CD4-positive, alpha-beta T cell treated with Interleukin-4 for 1 hour (primary cell): ENCODE measurements around the gene SRBD1.

Experiments used
- DNase-seq, 2 donors: peaks; one replicate each; pipeline ENCODE4 v3.0.0-alpha.2; 2020 to 2022

The SRBD1 gene

DNA sequence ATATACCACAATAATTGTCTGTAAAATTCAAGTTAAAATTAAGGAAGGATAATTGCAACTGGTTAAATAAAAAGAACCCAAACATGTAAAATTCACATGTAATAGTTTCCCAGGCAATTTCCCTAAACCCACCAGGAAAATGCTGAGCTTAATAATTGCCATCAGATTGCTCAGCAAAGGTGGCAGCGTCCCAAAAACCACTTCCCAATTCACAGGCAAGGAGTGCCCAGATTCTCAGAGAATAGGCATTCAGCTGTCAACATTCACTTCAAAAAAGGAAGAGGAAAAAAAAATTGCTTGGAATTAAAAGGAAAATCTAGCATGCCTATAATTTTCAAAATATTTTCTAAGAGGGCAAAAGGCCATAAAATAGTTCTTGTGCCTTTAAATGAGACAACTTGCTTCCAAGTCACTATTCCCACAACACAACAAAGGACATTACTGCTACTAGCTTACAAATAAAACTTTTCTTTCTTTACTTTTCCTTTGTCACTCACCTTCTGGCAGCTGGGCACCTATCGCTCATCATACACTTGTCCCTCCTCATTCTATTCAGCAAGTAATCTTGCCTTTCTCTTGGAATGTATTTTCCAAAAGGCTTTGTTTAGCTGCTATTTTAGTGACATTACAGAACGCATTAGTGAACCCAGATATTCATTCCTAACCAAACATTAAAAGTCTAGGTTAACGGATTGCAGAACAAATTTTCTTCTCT is 15.2 kb downstream of the SRBD1 start:
- no peak for DNase-seq

DNA sequence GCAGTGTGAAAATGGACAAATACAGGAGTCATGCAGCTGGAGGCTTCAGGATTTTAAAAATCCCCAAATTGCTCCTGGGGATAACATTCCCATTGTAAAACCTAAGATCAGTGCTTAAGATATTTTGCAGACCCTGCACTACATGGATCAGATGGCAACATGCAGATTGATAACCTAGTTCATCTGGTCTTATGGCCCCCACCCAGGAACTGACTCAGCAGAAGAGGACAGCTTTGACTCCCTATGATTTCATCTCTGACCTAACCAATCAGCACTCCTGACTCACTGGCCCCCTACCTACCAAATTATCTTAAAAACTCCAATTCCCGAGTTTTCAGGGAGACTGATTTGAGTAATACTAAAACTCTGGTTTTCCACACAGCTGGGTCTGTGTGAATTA is 20.0 kb downstream of the SRBD1 start:
- DNase-seq, result no peak

DNA sequence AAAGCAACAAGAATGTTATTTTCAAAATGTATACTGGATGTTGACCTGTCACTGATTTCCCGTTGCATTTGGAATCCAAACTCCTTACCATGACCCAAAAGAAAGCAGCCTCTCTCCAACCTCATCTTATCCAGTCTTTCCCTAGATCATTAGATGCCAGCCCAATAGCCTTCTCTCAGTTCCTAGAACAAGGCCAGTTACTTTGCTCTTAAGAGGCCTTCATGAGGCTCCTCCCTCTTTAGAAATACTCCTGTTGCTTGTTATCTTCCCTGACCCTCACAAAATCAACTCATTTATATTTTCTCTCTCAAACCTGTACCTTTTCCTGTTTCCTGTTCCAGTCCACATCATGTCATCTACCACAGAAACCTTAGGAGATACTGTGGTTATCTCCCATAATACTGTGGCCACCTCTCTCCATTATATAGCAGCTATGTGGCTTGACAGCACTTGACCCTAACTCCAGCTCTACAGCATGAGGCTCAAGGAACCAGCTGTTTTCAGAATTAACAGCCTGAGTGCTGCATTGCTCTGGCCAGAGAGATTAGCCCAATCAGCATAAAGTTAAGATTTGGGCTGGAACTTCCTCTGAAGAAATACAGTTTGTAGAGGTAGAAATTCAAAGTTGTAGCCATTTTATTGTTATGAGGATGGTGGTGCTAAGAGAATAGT is 22.8 kb downstream of the SRBD1 start:
- no peak for DNase-seq

DNA sequence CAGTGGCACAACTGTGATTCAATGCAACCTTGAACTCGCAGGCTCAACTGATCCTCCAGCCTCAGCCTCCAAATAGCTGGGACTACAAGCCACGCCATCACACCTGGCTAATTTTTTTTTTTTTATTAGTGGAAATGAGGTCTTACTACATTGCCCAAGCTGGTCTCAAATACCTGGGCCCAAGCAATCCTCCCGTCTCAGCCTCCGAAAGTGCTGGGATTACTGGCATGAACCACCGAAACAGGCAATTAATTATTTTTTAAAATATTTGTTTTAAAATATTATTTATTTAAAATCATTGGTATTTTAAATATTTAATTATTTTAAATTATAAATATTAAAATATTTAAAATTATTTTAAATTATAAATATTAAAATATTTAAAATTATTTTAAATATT is 24.5 kb downstream of the SRBD1 start:
- DNase-seq, result no peak

DNA sequence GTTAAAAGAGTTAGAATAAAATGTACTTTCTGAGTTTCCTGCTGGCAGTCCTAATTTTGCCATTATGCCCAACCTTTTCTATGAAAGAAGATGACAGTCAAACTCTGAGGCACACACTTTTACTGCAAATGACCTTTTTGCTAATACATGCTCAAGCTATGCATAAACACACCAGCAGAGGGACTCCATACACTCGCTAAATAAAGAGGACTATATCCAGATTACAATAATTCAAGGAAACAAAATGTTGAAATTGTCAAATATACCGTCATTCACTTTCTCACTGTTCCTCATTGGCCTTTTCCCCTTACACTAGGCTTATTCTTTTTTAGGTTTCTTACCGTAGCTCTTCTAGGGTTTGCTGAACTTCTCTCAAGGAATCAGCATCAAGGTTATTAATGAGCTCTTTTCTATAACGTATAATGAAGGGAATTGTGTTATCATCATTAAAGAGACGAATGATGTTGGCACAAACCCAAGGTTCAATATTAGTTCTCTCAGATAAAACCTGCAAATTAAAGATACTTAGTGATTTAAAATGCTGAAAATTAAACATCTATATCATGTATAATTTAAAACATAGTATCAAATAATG is 25.7 kb downstream of the SRBD1 start:
- peak in 1 of 2 donors; percentile 41 for DNase-seq

DNA sequence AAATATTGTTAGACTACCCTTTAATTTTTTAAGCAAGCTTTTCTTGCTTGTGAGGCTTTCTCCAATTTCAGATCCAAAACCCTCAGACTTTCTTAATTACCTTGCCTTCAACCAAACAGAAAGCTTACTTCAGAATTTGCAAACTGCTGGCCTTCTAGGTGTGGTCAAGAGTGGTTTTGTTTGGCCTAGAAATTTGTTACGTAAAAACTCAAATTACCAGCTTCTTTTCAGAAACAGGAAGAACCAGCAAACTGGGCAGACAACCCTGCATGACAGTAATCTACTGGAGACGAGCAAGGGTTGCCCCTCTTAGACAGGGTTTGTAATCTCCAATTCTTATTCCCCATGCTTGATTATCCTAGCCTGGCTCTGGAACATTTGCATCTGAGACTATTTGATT is 27.1 kb downstream of the SRBD1 start:
- no peak for DNase-seq

DNA sequence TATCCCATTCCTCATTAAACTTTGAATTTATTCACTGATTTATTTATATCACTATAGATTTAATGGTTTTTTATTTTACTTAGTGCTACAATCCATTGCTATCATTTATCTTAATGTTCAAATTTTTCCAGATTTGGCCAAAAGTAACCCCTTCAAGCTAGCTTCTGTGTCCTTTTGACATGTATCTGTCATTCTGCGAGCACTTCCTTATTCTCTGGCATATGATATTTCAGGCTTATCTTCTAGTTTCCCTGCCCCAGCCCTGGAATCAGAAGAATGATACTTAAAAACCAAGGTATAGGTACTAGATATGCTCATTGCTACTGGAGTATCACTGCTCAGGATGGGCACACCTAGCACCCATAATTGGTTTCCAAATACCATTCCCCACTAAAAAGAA is 28.5 kb downstream of the SRBD1 start:
- no peak for DNase-seq

DNA sequence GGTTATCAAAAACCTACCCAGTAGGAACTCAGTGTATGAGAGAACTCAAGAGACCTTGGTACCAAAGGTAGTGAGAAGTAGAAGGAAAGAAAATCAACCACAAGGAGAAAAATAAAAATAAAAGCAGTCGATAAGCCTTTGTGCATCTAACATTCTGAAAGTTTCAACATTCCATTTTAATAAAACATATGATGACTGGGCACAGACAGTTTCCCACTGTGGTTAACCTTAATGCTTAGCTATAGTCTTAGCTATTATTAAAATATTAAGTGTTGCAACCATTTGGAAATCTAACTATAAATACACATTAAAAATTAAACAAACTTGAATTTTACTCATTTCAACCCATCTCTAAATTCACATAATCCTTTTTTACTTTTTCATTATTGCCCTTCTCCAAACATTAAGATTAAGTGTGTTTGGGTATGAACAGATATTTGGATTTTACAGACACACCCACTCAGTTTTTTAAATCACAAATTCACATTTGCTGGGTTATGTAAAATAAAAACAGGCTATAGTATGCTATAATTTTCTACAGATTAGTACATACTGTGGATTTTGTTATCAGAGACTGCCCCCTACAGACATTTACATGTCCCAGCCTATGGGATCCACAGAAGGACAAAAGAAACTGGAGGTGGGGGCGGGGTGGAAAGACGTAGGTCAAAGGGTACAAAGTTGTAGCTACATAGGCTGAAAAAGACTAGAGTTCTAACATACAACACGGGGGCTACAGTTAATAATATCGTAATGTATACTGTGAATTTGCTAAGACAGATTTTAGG is 32.8 kb downstream of the SRBD1 start:
- peak; percentile 18 to 58 for DNase-seq

DNA sequence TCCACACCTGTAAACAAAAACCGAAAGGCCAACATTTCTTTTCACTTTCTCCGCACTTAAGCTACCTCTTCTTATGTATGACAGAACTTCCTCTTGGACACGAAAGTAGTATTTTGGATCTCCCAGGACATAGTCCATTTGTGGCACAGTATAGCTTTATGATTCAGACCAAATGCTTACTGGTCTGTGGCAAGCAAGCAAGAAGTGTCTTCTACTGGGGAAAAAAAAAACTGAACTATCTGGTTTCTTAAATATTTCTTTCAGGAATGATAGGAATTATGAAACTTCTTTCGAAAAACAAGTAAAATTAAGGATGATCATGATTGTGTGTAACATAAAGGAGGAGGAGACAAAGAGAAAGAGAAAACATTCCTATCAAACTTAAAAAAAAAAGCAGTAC is 33.6 kb downstream of the SRBD1 start:
- no peak for DNase-seq

DNA sequence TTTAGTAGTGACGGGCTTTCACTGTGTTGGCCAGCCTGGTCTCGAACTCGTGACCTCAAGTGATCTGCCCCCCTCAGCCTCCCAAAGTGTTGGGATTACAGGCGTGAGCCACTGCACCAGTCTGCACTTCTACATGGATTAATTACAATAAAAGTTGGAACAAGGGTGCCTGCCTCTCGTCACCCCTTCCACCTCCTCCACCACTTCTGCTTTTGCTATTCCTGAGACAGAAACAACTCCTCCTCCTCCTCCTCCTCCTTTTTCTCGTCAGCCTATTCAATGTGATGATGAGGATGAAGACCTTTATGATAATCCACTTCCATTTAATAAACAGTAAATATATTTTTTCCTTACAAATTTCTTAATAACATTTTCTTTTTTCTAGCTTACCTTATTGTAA is 35.2 kb downstream of the SRBD1 start:
- no peak for DNase-seq

DNA sequence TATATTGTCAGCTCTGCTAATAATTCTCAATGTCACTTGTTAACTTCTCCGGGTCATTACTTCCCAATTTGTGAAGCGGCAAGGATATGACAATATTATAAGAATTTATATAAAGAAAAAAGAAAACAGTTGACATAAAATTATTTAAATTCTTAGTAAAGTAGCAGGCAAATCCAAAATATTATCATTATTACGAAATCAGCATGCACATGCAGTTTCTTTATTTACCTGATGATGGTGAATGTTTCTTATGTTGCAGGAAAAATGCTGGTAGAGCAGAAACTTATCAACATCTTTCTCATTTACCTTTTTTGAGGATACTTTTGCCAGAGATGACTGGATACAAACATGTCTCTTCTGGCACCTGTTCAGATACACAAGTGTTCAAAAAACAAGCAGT is 38.1 kb downstream of the SRBD1 start:
- no peak for DNase-seq

DNA sequence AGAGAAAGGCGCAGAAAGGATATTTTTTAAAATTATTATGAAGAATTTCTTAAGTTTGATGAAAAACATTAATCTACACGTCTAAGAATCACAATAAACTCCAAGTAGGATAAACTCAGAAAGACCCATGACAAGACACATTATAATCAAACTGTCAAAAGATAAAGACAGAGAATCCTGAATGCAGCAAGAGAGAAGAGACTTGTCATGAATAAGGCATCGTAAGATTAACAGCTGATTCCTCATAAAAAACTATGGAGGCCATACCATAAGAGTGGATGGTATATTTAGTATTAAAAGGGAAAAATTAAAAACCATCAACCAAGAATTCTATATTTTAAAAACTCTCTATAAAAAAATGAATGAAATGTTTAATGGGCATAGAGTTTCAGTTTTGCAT is 39.1 kb downstream of the SRBD1 start:
- no peak for DNase-seq

DNA sequence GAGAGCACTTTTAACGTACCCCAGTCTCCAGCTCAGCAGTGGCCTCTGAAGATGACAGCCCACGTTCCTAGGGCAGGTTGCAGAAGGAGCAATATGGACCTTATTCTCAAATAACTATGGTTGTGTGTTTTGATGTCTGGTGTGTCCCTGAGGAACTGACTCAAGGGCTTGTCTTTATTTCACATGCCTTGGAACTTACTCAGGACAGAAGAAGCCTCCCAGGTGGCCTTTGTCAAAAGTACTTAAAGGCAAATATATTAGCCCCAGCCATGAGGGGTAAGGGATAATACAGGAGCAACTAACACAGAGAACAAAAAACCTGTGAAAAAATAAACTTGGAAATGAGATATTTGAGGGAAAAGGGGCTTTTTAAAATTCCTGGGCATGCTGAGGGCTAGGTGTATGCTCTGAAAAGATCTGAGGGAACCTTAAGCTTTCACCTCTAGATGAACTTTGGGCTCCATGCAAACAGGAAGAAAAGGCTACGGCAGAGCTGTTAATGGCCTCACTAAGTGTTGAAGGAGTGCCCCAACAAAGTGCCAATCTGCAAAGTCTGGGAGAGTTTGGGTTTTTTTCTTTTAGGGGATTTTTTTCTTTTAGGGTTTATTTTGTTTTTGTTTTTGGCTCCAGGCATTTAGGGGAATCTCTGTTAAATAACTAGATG is 40.3 kb downstream of the SRBD1 start:
- DNase-seq, result peak in 1 of 2 donors; percentile 10

DNA sequence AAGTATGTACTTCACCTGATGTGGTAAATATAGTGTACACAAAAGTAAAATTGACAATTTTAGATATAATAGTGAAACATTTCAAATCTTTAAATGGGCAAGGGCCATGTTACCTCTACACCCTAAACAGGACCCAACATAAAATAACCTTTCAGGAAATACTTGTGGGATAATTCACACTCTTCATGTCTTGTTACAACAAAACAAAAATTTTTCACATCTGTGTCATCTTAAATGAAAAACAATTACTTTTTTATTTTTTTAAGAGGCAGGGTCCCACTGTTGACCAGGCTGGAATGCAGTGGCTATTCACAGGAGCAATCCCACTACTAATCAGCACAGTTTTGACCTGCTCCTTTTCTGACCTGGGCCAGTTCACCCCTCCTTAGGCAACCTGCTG is 42.1 kb downstream of the SRBD1 start:
- no peak for DNase-seq

DNA sequence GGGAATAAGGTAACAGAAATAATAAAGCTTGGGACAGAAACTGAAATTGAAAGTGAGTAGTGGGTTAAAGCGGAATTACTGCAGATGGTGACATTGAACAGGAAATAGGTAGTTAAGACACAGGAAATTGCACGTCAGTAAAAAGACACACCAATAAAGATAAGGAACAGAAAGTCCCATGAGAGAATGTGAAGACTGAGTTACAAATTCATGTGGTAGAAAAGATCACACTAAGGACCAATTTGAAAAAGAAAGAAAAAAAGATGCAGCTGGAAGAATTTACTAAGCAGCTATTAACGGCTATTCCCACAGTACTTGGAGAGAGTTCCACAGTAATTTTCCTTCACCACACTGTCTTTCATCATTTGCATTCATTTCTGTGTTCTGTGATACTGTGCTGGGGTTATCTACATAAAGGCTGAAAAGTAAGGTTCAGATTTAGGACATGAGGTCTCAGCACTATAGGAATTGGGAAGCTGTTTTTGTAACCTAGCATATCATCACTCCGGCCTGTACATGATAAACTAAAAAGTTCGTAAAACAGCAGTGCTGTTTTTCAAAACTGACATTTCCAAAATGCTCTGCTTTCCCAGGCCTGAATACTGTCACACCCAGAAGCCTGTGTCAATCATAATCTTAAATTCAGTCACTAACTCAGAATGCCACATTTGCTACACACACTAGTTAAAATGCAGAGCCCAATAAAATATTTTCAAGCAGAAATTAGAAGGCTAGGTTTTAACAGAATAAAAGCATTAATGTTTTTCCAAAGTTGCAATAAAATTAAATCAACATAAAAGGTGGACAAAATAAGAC is 42.9 kb downstream of the SRBD1 start:
- DNase-seq, result peak in 1 of 2 donors; percentile 86

DNA sequence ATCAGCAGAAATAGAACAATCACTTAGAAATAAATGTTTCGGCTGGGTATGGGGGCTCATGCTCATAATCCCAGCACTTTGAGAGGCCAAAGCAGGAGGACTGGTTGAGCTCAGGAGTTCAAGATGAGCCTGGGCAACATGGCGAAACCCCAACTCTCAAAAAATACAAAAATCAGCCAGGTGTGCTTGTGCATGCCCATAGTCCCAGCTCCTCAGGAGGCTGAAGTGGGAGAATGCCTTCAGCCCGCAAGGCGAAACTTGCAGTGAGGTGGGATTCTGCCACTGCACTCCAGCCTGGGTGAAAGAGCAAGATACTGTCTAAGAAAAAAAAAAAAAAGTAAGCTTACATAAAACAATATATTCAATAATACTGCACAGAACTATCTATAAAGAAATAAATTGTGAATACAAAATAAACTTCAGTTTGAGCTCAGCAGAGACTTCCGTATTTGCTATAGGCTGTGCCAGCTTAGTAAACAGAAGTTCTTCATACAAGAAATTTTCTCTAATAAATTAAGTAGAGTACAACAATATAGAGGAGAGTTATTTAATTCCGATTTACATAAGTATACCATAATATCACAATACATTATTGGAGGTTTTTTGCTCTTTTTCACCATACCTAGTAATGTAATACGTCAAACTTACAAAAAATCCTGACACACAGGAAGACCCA is 43.6 kb downstream of the SRBD1 start:
- DNase-seq, result no peak

DNA sequence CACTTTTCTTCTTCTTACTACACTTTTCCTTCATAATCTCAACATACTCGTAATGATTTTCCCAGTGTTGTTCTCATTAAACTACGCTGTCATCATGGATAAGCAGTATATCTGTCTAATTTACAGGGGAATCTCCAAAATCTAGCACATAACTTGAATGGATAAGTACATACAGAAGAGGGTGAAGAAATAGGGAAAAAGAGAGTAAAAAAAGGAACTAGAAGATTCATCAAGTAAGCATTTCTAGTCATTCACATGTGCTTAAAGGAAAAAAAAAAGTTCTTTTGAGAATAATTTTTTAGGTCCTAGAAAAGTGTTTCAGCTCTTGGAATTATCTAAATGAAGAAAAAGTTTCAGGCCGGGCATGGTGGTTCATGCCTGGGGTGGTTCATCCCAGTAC is 51.6 kb downstream of the SRBD1 start:
- DNase-seq, result no peak

DNA sequence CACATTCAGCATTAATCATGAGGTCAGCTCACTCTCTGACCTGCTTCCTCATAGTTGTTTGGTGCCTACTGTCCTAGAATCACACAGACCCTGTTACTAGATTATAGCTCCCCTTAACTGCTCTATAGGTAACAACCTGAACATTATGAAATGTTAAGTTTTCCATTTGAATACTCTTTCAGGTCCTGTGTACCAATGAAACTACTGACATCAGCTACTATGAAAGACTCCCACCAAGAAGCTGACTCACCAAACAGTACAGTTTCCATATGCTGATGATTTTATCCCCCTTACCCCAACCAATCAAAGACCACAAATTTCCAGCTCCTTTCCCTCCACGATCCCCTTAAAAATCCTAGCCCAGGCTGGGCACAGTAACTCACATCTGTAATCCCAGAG is 56.3 kb downstream of the SRBD1 start:
- no peak for DNase-seq

DNA sequence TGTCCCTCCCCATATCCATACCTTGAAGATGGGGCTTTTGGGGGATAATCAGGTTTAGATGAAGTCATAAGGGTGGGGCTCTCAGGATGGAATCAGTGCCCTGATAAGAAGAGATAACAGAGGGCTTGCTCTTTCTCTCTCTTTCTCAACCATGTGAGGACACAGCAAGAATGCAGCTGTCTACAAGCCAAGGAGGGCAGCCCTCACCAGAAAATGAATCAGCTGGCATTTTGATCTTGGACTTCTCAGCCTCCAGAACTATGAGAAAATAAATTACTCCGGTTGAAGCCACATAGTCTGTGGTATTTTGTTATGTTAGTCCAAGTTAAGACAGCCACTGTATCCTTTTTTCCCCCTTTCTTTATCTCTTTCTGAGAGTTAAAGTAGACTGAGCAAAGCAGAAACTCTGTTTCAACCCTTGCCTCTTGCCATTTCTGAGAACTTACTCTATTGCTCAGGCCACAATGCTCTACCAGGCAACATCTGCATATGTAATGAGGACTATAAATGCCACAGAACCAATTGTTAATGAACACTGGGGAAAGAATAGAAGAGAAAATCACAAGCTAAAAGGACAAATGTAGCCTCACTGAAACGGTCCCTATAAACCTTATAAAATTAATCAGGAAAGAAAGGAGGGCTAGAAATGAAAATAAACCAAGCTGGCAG is 56.9 kb downstream of the SRBD1 start:
- no peak for DNase-seq

DNA sequence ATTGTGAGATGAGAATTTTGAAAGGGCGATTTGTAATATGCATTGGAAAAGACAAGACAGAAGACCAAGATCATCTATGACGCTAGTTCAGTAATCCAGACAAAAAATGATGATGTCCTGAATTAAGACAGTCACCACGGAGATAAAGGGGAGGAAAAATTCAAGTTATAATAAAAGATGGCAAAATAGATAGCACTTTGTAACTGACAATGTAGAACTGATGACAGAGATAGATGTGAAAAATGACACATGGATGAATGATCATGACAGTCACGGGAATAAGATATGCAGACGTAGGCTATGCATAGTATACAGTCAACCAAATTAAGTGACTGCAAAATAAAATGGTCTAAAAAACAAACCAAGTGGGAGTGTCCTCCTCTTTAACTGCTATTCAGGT is 59.2 kb downstream of the SRBD1 start:
- DNase-seq, result no peak

DNA sequence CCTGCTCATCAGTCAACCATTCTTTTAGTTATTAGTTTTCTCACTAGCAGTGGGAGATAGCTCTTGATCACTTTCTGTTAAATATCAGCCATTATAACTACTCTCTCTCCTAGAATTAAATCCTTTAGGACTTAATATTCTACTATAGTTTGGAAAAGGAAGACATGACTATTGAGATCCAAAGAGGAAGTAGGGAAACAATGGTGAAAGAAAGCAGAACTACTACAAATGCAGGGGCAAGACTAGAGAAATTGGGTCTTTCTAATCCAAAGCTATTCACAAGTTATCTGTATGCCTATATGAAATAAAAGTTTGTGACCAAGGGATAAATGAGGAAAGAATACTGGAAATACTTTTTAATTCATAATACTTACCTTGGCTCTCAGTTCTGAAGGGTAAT is 65.1 kb downstream of the SRBD1 start:
- no peak for DNase-seq
